ENCODE data around the gene SOCS1.

DNA sequence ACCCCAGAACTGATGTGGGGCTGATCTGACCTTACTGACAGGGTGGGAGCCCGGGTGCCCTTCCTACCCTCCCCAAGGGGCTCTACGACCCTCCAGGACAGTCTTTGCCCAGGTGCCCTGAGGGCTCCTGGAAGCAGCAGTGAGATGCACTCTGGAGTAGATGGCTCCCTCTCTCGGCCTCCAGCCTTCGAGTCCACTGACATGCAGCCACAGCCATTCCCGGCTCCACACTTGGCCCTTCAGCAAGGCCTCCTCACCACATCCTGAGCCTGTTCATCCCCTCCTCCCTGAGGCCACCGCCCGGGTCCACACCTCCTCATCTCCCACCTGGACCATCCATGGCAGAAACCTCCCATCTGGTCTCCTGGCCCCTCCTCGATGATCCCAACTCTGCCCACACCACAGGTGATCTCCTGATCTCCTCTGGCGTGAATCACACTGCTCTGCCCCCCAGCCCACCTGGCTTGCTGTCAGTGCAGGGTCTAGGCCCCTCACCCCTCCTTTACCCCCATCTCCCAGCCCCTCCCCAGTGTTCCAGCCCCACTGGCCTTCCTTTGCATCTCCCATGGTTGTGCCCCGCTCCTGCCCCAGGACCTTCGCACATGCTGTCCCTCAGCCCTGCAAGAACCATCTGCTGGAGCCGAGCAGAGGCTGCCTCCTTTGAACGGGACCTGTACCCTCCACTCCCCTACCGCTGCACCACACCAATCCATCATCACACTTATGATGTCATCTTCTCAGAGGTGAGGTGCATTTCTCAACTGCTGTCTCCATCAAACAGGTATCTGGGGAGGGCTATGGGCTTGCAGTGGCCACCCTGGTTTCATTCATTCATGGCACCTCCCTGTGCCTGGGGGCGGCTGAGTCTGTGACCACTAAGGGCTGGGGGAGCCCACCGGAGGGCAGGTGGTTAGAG lies 44.7 kb downstream of the SOCS1 start:
- TF ChIP-seq, protein P1, sequence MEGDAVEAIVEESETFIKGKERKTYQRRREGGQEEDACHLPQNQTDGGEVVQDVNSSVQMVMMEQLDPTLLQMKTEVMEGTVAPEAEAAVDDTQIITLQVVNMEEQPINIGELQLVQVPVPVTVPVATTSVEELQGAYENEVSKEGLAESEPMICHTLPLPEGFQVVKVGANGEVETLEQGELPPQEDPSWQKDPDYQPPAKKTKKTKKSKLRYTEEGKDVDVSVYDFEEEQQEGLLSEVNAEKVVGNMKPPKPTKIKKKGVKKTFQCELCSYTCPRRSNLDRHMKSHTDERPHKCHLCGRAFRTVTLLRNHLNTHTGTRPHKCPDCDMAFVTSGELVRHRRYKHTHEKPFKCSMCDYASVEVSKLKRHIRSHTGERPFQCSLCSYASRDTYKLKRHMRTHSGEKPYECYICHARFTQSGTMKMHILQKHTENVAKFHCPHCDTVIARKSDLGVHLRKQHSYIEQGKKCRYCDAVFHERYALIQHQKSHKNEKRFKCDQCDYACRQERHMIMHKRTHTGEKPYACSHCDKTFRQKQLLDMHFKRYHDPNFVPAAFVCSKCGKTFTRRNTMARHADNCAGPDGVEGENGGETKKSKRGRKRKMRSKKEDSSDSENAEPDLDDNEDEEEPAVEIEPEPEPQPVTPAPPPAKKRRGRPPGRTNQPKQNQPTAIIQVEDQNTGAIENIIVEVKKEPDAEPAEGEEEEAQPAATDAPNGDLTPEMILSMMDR (IDR thresholded peaks at IDR 0.05; ENCODE audit: low read length): no peak
- no peak for TF ChIP-seq EZH2 (optimal IDR thresholded peaks at IDR 0.05; ENCODE audit: low read depth, low read length)
- TF ChIP-seq EZH2phosphoT487 (IDR thresholded peaks at IDR 0.05; ENCODE audit: low read length): no peak

Data from MM.1S (cell line).